PC-3 (cell line): Measurements from ENCODE around the gene NRBF2.

Experiments used
- CTCF ChIP-seq: fragments of 300-600 bp; sonication (generic); conservative IDR thresholded peaks from 2 replicates; pipeline ENCODE4 v1.5.1; 2017; ENCODE audit warnings: antibody characterized with exemption, low read depth, mild to moderate bottlenecking, low read length
- EZH2 ChIP-seq: fragments of 300-600 bp; sonication (generic); IDR thresholded peaks from one replicate; pipeline ENCODE4 v1.6.1; 2017; ENCODE audit warnings: antibody characterized with exemption, mild to moderate bottlenecking, low read length; ENCODE audit not compliant: unreplicated experiment
- EZH2phosphoT487 ChIP-seq: fragments of 300-600 bp; sonication (generic); IDR thresholded peaks from 2 replicates; pipeline ENCODE4 v1.6.1; 2018; ENCODE audit warnings: mild to moderate bottlenecking, antibody characterized with exemption, low read length, borderline replicate concordance

DNA sequence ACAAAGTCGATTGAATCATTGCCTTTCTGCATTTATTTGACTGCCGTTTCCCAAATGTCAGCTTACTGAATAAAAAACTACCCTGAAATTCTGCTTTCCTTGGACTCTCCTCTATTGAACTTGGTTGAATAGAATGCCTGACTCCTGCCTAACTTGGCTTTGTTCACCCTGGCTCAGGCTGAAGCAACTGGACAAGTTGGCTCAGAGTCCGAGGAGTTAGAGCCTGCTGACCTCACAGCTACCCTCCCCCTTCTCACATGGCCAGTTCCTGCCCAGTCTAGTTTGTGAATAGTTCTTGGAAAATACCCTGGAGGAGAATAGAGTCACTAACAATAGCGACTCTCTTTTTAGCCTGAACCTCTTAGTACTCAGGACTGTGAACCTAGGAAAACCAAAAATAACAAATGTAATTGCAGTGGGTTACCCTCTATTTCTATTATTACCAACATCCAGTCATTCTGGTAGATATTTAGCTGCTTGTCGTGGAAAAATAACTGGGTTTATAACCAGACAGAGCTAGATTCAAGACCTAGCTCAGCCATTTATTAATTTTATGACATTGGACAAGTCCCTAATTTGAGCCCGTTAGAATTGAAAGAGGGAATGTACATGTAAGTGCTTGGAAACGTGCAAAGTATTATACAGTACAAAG is 17.3 kb upstream of the NRBF2 start:
- TF ChIP-seq CTCF (no peak), EZH2 (no peak), EZH2phosphoT487 (no peak)
